Activated gamma-delta T cell (primary cell): ENCODE measurements around the gene MPG.
"Not testable (repeated sequence)": the region's sequence is repeated elsewhere in the genome, so short reads cannot be mapped to it uniquely, and the experiment has no call there.

Source experiments
- DNase-seq: peaks from one replicate; lab custom pipeline; 2025; lab: John Stamatoyannopoulos, UW
- total RNA-seq, 2 donors: gene quantifications; one replicate each; lab custom pipeline; 2026; lab: John Stamatoyannopoulos, UW

MPG gene, protein sequence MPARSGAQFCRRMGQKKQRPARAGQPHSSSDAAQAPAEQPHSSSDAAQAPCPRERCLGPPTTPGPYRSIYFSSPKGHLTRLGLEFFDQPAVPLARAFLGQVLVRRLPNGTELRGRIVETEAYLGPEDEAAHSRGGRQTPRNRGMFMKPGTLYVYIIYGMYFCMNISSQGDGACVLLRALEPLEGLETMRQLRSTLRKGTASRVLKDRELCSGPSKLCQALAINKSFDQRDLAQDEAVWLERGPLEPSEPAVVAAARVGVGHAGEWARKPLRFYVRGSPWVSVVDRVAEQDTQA
- total RNA-seq: 28.3 to 28.5 reads per million in 2 donors

- peak; percentile 75 for DNase-seq
Measured at GRCh38 chr16:77807-78443, at the start of gene MPG. TSS of gene MPG (plus strand) at chr16:78225. CDS start at chr16:78310, 85 bp downstream.

GRCh38 chr16:30627-31026, 47.4 kb upstream of the MPG start:
- DNase-seq: not testable (repeated sequence)

DNA sequence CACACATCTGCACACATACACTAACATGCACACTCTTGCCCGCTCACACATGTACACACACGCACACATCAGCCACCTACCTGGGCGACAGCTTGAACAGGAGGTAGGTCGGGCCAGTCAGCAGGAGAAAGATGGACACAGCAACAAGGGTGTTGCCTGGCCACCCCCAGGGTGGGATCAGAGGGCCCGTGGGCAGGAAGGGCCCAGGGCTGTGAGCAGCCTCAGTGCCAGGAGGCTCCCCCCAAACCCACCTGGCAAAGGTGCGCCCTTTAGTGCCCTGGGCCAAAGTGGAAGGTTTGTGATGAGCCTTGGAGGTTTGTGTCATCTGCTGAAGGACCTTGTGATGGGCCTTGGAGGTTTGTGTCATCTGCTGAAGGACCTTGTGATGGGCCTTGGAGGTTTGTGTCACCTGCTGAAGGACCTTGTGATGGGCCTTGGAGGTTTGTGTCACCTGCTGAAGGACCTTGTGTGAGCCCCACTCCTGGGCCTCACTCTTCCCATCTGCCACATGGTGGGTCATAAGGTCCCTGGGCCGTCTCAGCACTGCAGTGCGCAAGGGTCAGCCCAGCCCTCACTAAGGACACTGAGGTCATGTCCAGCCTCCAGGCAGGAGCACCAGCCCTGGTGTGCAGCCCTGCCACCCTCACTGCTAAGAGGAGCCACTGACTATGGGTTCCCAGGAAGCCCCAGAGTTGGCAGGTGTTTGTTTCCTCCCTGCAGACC, 44.7 kb upstream of the MPG start:
- DNase-seq: not testable (repeated sequence)

DNA sequence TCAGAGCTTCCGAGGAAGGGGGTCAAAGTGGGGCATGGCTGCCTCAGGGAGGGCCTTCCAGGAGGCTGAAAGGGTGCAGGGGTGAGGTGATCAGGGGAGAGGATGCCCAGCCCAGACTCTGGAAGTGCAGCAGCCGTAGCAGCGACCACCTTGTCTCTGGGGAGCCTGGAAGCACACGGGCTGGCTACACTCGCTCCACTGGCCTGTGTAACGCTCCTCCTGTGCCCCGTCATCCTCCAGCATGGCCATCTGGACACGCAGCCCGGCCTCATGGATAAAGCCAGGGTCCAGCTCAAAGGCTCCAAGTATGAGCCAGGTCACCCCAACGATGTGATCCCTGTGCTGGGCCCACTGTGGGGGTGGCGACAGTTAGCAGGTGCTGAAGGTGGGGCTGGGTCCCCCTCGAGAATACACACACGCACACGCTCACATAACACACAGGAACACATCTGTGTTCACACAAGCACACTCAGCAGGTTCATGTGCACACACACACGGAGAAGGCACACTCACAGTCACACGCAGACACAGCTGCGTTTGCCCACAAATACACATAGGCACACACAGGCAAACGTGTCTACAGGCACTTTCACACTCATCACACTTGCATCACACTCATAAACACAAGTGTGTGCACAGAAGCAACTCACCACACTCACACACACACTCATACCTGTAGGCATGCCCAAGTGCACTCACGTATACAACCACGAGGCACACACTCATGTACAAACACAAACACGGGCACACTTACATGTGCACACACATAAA, 44.0 kb upstream of the MPG start:
- no peak for DNase-seq

DNA sequence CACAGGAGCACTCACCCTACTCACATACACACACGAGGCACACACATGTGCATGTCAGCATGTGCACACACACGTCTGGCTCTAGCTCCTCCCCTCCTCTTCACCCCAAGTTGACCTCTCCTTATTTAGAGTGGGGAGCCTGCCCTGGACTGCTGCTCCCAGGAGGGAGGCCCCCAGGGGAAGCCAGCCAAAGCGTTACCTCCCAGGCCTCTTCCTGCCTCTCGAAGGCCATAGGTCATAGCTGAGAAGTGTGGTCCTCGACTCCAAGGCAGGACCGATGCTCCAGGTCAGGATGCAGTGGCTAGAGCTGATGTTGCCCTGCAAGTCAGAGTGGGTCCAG, 43.4 kb upstream of the MPG start:
- DNase-seq: no peak

DNA sequence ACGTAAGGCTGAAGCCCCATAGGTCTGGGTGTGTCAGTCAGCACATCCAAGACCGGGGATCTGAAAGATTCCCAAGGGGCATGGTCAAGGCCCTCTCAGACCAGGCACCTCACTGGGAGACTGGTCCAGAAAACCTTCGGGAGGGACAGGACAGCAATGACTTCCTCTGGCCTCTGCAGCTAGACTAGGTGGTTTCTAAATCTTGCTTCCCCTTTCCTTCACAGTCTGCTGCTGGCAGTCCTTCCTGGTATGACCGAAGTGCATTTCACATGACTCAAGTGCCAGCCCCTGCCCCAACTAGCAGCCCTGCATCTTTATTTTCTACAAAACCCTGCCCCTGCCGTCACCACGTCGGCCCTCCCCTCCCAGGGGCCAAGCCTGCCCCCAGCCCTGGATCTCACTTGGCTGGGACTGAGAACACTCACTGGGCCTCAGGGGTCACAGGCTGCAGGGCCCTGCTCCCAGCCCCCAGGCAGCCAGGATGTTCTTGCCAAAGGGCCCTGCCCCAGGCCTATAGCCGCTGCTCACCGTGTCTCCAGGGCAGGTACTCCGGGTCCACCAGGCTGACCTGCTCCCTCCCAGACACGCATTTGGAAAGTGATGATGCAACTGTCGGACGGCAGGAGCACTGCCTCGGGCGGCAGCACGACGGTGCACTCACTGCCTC, 42.9 kb upstream of the MPG start:
- DNase-seq: no peak

DNA sequence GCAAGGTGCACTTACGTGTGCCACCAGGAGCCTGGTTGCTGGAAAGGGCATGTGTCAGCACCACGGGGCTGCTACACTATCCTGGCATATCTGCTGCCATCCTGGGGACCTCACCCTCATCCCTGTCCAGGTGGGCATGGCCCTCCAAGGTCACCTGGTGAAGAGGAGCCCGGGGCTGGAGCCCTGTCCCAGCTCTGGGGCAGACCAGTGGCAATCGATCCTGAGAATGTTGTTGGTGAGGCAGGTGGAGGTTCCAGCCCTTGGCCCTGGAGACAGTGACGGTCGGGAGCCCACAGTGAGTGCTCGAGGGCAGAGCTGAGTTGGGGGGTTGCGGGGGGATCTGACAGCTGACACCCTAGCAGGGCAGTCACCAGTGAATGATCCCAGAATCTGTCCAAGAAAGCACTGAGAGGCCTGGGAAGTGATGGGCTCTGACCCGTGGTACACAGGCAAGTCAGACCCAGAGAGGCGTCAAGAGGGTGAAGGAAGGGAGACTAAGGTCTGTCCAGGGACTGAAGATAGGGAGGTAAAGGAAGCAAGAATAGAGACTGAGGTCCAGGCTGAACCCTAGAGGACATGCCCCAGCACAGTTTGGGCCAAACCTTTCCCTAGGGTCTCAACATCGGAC, 42.2 kb upstream of the MPG start:
- no peak for DNase-seq

DNA sequence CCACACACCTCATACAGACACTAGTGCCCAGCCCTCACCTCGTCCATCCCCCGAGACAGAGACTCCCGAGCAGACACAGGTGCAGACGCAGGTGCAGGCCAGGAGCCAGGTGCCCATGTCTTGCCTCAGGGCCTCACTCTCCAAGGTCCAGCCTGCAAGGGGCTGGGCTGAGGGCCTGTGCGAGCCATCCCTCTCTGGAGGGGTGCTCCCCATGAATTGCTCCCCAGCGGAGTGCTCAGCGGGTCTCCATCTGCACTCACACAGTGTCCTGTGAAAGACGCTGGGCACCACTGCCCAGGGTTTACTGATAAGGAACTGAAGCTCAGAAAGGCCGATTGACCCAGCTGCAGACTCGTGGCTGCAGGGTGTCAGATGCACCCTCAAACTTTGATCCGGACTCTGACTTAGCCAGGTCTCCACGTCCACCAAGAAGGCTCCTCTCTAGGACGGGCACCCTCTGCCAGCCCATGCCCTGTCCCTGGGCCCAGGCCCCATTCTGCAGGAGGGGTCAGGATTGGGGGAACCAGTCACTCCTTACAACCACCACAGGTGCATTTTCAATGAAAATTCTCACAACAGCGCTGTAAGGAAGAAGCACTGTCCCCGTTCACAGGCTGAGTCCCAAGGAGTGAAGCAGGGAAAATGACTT, 41.6 kb upstream of the MPG start:
- DNase-seq: no peak

- no peak for DNase-seq
Measured at GRCh38 chr16:37511-37910, 40.5 kb upstream of the MPG start.

GRCh38 chr16:38206-38605, 39.8 kb upstream of the MPG start:
- not testable (repeated sequence) for DNase-seq

DNA sequence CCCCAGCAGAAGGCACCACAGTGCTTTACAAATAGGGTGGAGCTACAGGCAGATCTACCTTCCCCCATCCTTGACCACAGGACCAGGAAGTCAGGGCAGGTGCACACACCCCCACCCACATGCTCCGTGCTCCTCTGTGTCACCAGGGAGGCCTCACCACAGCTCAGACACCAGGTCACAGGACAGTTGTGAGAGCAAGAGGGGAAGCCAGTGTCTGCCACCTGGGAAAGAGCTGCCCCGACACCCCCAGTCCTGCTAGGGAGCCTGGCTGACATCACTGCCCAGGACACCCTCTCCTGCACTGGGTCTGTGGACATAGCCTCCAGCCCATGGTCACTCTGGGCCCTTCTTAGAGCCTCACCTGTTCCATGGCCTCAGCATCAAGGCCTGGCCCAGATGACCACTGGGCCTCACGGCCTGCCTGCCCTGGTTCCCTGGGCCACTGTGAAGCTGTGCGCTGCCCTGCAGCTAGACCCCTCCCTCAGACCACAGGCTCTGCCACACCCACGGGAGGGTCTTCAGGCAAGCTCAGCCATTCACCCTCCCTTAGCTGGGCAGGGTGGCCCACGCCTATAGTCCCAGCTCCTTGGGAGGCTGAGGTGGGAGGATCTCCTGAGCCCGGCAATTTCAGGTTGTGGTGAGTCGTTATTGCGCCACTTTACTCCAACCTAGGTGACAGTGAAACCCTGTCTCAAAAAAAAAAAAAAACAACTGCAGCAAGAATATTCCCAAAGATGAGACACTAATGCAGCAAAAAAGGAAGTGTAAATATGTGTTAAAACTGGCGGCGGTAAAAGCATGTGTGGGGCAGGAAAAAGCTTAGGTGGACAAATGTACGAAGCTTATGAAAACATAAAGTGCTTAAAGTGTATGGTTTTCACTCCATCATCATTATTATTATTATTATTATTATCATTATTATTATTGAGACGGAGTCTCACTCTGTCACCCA, 38.8 kb upstream of the MPG start:
- DNase-seq: no peak

DNA sequence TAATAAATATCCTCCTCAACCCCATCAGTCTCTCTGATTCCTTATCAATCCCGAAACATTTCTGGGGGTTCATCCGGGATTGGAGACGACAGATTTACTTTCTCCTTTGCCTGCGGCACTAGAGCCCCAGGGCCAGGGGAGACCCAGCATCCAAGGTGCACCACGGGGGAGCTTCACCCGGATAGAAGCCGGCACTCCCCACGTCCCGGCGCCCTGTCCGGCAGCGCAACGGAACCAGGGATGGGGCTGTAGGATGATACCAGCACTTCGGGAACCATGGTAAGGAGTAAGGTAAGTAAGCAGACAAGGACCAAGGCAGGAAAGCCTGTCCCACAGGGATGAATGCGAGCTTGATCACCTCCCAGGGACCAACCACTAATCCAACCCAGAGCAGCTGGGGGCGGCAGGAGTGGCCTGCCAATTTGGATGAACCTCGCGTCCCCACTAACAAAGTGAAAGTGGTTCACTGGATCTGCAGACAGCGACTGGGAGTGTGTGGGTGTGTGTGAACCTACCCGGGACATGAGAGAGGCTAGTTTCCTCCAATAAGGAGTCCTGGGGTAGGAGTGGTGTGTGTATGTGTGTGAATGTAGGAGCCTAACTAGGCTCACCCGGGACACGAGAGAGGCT, 36.5 kb upstream of the MPG start:
- no peak for DNase-seq

GRCh38 chr16:42069-42457, 36.0 kb upstream of the MPG start:
- DNase-seq: no peak

DNA sequence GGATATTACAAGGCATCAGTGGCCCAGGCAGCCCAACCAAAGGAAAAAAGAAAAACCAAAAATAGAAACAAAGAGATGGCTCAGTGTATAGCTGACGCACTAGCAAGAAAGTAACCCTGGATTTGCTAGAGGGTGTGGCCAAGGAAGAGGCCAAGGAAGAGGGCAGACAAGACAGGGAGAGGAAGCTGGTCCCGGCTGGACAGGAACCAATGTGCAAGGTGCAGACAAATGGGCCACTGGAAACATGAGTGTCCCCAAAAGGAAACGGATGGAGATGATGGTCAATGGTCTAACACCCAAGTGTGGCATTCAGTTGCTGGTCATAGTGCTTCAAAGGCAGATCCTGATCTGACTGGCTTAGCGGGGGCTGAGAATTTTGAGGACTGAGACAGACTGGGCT, 35.3 kb upstream of the MPG start:
- no peak for DNase-seq

GRCh38 chr16:43294-43693, 34.7 kb upstream of the MPG start:
- DNase-seq: no peak

- DNase-seq: no peak
Measured at GRCh38 chr16:44655-45054, 33.4 kb upstream of the MPG start.

DNA sequence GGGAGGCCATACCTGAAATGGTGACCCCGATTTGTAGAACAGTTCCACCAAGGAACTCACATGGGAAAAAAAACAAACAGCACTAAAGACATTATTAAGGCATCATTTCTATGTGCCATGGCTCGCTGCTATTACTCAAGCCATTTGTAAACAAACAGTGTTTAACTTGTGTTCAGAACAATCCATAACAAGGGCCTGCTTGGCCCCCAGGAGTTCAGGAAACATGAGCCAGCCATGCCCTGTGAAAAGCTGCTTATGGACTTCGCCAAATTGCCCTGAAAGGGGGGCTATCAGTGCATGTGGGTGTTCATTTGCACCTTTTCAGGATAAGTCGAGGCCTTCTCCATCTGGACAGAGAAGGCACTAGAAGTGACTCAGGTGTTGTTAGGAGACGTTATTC, 32.6 kb upstream of the MPG start:
- no peak for DNase-seq

DNA sequence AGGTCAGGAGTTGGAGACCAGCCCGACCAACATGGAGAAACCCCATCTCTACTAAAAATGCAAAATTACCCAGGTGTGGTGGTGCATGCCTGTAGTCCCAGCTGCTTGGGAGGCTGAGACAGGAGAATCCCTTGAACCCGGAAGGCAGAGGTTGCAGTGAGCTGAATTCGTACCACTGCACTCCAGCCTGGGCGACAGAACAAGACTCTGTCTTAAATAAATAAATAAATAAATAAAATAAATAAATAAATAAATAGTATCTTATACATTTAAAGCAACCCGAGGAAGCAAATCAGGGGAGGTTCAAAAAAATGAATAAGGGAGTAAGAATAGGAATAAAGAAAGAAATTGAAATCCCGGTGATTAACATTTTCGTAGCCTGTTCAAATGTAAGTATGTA, 31.5 kb upstream of the MPG start:
- DNase-seq: not testable (repeated sequence)

DNA sequence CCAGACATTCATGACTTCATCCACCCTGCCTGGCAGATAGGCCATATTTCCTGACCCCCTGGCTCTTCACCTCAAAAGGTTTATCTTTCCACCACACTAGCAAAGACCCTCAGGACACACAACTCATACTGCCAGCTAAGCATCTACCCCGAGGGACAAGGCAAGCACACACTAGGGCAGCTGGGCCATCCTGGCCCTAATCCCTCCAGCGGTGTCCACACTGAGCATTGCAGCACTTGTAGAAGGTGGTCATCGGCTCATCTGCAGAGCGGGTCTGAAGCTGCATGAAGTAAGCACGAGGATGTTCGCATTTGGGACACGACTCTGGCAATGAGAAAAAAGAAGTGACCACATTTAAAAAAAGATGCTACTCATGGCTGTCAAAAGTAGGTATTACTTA, 30.8 kb upstream of the MPG start:
- DNase-seq: no peak
